H9 (cell line): ENCODE measurements around the gene SMAP1. TPM values are rescaled to one million over a fixed set of nuclear protein-coding genes. Genes with fewer than 3 reads are reported as not detected.

Source experiments
- DNase-seq: peaks from one replicate; pipeline ENCODE4 v3.0.0-alpha.2; 2017
- H2AFZ ChIP-seq: one replicate; pipeline ENCODE4 v1.6.1; 2013; ENCODE audit warnings: mild to moderate bottlenecking, low read length, control low read depth, moderate library complexity
- H2AK5ac ChIP-seq: 2 replicates; pipeline ENCODE4 v1.6.1; 2013; ENCODE audit warnings: low read length, control low read depth, mixed read lengths; ENCODE audit not compliant: insufficient read length
- H2BK120ac ChIP-seq: one replicate; pipeline ENCODE4 v1.6.1; 2013; ENCODE audit warnings: low read depth, mild to moderate bottlenecking, low read length, control low read depth, inconsistent platforms; ENCODE audit not compliant: poor library complexity, severe bottlenecking
- H2BK12ac ChIP-seq: 2 replicates; pipeline ENCODE4 v1.6.1; 2013; ENCODE audit warnings: low read length, control low read depth, mixed read lengths, low read depth; ENCODE audit not compliant: insufficient read length
- H2BK15ac ChIP-seq: 2 replicates; pipeline ENCODE4 v1.6.1; 2013; ENCODE audit warnings: low read depth, low read length, control low read depth
- H2BK20ac ChIP-seq: one replicate; pipeline ENCODE4 v1.6.1; 2013; ENCODE audit warnings: low read depth, mild to moderate bottlenecking, low read length, control low read depth, inconsistent platforms; ENCODE audit not compliant: poor library complexity, severe bottlenecking
- H2BK5ac ChIP-seq: 2 replicates; pipeline ENCODE4 v1.6.1; 2013; ENCODE audit warnings: low read length, control low read depth, mixed read lengths; ENCODE audit not compliant: insufficient read length
- H3K14ac ChIP-seq: 2 replicates; pipeline ENCODE4 v1.6.1; 2013; ENCODE audit warnings: low read length, control low read depth; ENCODE audit not compliant: insufficient read depth
- H3K18ac ChIP-seq: 2 replicates; pipeline ENCODE4 v1.6.1; 2013; ENCODE audit warnings: low read depth, mild to moderate bottlenecking, mixed read lengths, low read length, control low read depth; ENCODE audit not compliant: insufficient read length
- H3K23ac ChIP-seq: 2 replicates; pipeline ENCODE4 v1.6.1; 2013; ENCODE audit warnings: low read length, control low read depth, mixed read lengths, low read depth; ENCODE audit not compliant: insufficient read length
- H3K23me2 ChIP-seq: 2 replicates; pipeline ENCODE4 v1.6.1; 2013; ENCODE audit warnings: low read depth, mild to moderate bottlenecking, mixed read lengths, low read length, control low read depth; ENCODE audit not compliant: insufficient read length, poor library complexity, severe bottlenecking
- H3K27ac ChIP-seq: 2 replicates; pipeline ENCODE4 v1.5.1; 2013; ENCODE audit warnings: low read length, control low read depth, mixed read lengths, low read depth; ENCODE audit not compliant: insufficient read length
- H3K27me3 ChIP-seq: 2 replicates; pipeline ENCODE4 v1.6.1; 2013; ENCODE audit warnings: low read length, control low read depth, inconsistent platforms; ENCODE audit not compliant: insufficient read depth
- H3K4ac ChIP-seq: 2 replicates; pipeline ENCODE4 v1.6.1; 2013; ENCODE audit warnings: low read depth, mild to moderate bottlenecking, control low read depth, inconsistent platforms, low read length, moderate library complexity
- H3K4me1 ChIP-seq: 2 replicates; pipeline ENCODE4 v1.6.1; 2013; ENCODE audit warnings: low read length, control low read depth, inconsistent platforms; ENCODE audit not compliant: insufficient read depth
- H3K4me2 ChIP-seq: 2 replicates; pipeline ENCODE4 v1.6.1; 2013; ENCODE audit warnings: low read length, control low read depth, mixed read lengths; ENCODE audit not compliant: insufficient read length, insufficient read depth
- H3K56ac ChIP-seq: 2 replicates; pipeline ENCODE4 v1.6.1; 2013; ENCODE audit warnings: low read depth, mild to moderate bottlenecking, mixed read lengths, low read length, control low read depth; ENCODE audit not compliant: insufficient read length
- H3K79me1 ChIP-seq: 2 replicates; pipeline ENCODE4 v1.6.1; 2013; ENCODE audit warnings: low read depth, mild to moderate bottlenecking, moderate library complexity, low read length, control low read depth, inconsistent platforms; ENCODE audit not compliant: insufficient read depth, poor library complexity, severe bottlenecking
- H3K79me2 ChIP-seq: 2 replicates; pipeline ENCODE4 v1.6.1; 2013; ENCODE audit warnings: low read length, control low read depth, inconsistent platforms; ENCODE audit not compliant: insufficient read depth
- H3K9ac ChIP-seq: 2 replicates; pipeline ENCODE4 v1.6.1; 2013; ENCODE audit warnings: low read length, control low read depth, mixed read lengths; ENCODE audit not compliant: insufficient read length; ENCODE audit errors: extremely low read depth
- H3K9me3 ChIP-seq: one replicate; pipeline ENCODE4 v1.6.1; 2013; ENCODE audit warnings: low read depth, low read length, inconsistent platforms; ENCODE audit not compliant: control insufficient read depth
- H3T11ph ChIP-seq: one replicate; pipeline ENCODE4 v1.6.1; 2013; ENCODE audit warnings: mild to moderate bottlenecking, low read length, control low read depth, inconsistent platforms
- H4K20me1 ChIP-seq: one replicate; pipeline ENCODE4 v1.6.1; 2013; ENCODE audit not compliant: control insufficient read depth, insufficient read length, insufficient read depth
- H4K5ac ChIP-seq: 2 replicates; pipeline ENCODE4 v1.6.1; 2013; ENCODE audit warnings: low read depth, mild to moderate bottlenecking, mixed read lengths, low read length, control low read depth; ENCODE audit not compliant: insufficient read length
- H4K8ac ChIP-seq: replicated peaks from 2 replicates; pipeline ENCODE4 v1.6.1; 2013; ENCODE audit warnings: low read length, control low read depth, mixed read lengths, low read depth; ENCODE audit not compliant: insufficient read length
- H4K91ac ChIP-seq: 2 replicates; pipeline ENCODE4 v1.6.1; 2013; ENCODE audit warnings: low read depth, mild to moderate bottlenecking, moderate library complexity, mixed read lengths, low read length, control low read depth; ENCODE audit not compliant: insufficient read length
- H3K27ac Mint-ChIP-seq, 3 experiments: 2 replicates in 2 of 3; 3 replicates in 1 of 3; pipeline ENCODE4 v1.8.0; 2020 to 2021; ENCODE audit warnings: mixed read lengths in 3 of 3, mild to moderate bottlenecking in 1 of 3, moderate library complexity in 1 of 3
- H3K27me3 Mint-ChIP-seq: 2 replicates; pipeline ENCODE4 v1.8.0; 2021; ENCODE audit warnings: low read depth, mild to moderate bottlenecking, moderate library complexity, mixed read lengths
- H3K36me3 Mint-ChIP-seq, 3 experiments: 2 replicates in 2 of 3; 3 replicates in 1 of 3; pipeline ENCODE4 v1.8.0; 2020 to 2021; ENCODE audit warnings: low read depth in 3 of 3, mixed read lengths in 3 of 3; ENCODE audit not compliant: insufficient read depth in 1 of 3
- H3K4me1 Mint-ChIP-seq, 2 experiments: 2 replicates each; pipeline ENCODE4 v1.8.0; 2020; ENCODE audit warnings: mixed read lengths in 2 of 2
- H3K4me3 Mint-ChIP-seq, 2 experiments: 2 replicates in 1 of 2; 3 replicates in 1 of 2; pipeline ENCODE4 v1.8.0; 2020 to 2021; ENCODE audit warnings: mild to moderate bottlenecking in 2 of 2, mixed read lengths in 2 of 2, moderate library complexity in 1 of 2
- H3K9me3 Mint-ChIP-seq, 2 experiments: 2 replicates in 1 of 2; 3 replicates in 1 of 2; pipeline ENCODE4 v1.8.0; 2020; ENCODE audit warnings: mild to moderate bottlenecking in 2 of 2, mixed read lengths in 2 of 2, moderate library complexity in 1 of 2
- WGBS: extraction: QIAGEN DNeasy Blood & Tissue Kit; methylation state at CpG from one replicate; pipeline ENCODE4 v1.1.7; 2013; ENCODE audit warnings: missing lambda C conversion rate, low lambda C conversion rate, mixed read lengths; ENCODE audit not compliant: insufficient read length; ENCODE audit errors: extremely low coverage; 5-methylcytosine and 5-hydroxymethylcytosine counted together
- total RNA-seq: library from RNA; stranded (reverse); gene quantifications from 2 replicates; pipeline ENCODE4 v1.2.1, GENCODE V29; 2021
- TF ChIP-seq, protein P1 (sequence below): fragments of 200-600 bp; sonication (generic); conservative IDR thresholded peaks from 3 replicates; pipeline ENCODE4 v1.8.0; 2021; ENCODE audit warnings: antibody characterized with exemption, mild to moderate bottlenecking

Gene SMAP1
- total RNA-seq, 1 experiment from 2014 or later: 29.3 TPM

DNA sequence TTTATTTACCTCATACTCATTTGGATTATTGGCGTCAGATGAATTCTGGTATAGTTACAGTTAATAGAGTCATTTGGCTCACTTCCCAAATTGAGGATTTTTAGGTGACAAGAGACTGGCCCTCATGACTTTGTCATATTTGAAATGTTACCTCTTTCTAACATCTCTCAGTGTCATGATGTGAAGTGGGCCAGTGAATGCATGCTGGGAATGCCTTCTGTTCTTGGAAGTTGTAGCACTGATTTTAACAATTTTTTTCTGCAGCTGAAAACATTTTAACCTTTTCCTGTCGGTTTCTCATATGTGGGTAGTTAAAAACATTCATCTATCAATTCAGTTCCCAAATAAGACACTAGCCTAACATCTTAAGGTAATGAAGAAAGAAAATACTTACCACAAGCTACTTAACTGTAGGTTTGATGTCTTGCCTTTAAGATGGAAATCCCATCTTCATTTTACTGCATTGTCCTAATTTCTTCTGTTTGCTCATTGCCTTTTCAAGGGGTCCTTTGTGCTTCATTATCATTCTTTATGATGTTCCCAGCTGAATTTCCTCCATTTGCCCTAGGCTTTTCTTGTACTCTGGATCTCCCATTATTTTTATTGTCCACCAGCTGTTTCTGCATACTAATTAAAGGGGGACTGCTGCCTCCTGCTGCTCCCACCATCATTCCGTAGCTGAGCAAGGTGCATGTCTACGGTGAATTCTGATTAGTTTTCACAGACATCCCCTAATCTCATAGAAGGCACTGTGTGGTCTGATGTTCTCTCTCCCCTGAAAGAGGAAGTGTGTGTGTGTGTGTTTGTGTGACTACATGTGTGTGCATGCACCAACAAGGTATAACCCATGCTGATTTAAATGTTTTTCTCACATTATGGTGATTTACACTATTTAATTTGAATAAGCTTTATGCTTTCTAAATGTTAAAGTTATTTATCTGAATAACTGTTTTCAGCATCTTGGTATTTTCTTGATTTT, 179.7 kb downstream of the SMAP1 start:
- no peak overlapping the region for H2BK120ac ChIP-seq
- H2AK5ac ChIP-seq: no peak overlapping the region
- H3K4me1 ChIP-seq: no peaks in the 10 kb centered on the region
- H2AFZ ChIP-seq: no peak overlapping the region
- no peak overlapping the region for H2BK15ac ChIP-seq
- H3K9me3 ChIP-seq: peaks cover 16% of the 10 kb centered on the region
- TF ChIP-seq, protein P1, sequence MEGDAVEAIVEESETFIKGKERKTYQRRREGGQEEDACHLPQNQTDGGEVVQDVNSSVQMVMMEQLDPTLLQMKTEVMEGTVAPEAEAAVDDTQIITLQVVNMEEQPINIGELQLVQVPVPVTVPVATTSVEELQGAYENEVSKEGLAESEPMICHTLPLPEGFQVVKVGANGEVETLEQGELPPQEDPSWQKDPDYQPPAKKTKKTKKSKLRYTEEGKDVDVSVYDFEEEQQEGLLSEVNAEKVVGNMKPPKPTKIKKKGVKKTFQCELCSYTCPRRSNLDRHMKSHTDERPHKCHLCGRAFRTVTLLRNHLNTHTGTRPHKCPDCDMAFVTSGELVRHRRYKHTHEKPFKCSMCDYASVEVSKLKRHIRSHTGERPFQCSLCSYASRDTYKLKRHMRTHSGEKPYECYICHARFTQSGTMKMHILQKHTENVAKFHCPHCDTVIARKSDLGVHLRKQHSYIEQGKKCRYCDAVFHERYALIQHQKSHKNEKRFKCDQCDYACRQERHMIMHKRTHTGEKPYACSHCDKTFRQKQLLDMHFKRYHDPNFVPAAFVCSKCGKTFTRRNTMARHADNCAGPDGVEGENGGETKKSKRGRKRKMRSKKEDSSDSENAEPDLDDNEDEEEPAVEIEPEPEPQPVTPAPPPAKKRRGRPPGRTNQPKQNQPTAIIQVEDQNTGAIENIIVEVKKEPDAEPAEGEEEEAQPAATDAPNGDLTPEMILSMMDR: no peak
- no peak overlapping the region for H4K5ac ChIP-seq
- H3K18ac ChIP-seq: no peak overlapping the region
- no peak overlapping the region for H3K56ac ChIP-seq
- no peak overlapping the region for H3K27ac ChIP-seq
- DNase-seq: no peak
- no peaks in the 10 kb centered on the region for H3K79me2 ChIP-seq
- H3K4me2 ChIP-seq: no peak overlapping the region
- H3T11ph ChIP-seq: no peak overlapping the region
- H4K20me1 ChIP-seq: no peaks in the 10 kb centered on the region
- H4K8ac ChIP-seq: no peak overlapping the region
- H4K91ac ChIP-seq: no peak overlapping the region
- H3K4ac ChIP-seq: no peak overlapping the region
- H2BK5ac ChIP-seq: no peak overlapping the region
- Mint-ChIP-seq H3K9me3 (peaks cover 3 to 5% of the 10 kb centered on the region in 2 experiments), H3K36me3 (peaks cover 3 to 15% (median 9%) of the 10 kb centered on the region in 3 experiments), H3K4me1 (peaks cover 19 to 21% of the 10 kb centered on the region in 2 experiments), H3K27ac (peak overlapping the region in 1 of 3 experiments; percentile 38; a peak in 1 of 7 replicates), H3K27me3 (no peaks in the 10 kb centered on the region), H3K4me3 (no peak overlapping the region)
- no peaks in the 10 kb centered on the region for H3K27me3 ChIP-seq
- no peak overlapping the region for H2BK20ac ChIP-seq
- no peaks in the 10 kb centered on the region for H3K79me1 ChIP-seq
- no peak overlapping the region for H3K23ac ChIP-seq
- no peak overlapping the region for H2BK12ac ChIP-seq
- H3K9ac ChIP-seq: no peak overlapping the region
- no CpG with 5 or more reads among the region's 4 CpGs for WGBS
- no peak overlapping the region for H3K14ac ChIP-seq
- no peaks in the 10 kb centered on the region for H3K23me2 ChIP-seq
